Testis (tissue), 3 donors: ENCODE measurements around the gene IYD. TPM values are rescaled to one million over a fixed set of nuclear protein-coding genes. Genes with fewer than 3 reads are reported as not detected.

Experiments used
- DNase-seq: peaks from one replicate; pipeline ENCODE4 v3.0.0-alpha.2; 2019
- H3K27ac ChIP-seq, 2 donors: fragments of 200-600 bp; sonication (generic); one replicate each; pipeline ENCODE4 v1.5.1; 2019
- H3K27me3 ChIP-seq: fragments of 200-600 bp; sonication (generic); one replicate; pipeline ENCODE4 v1.5.1; 2019
- H3K36me3 ChIP-seq: fragments of 200-600 bp; sonication (generic); one replicate; pipeline ENCODE4 v1.5.1; 2017; ENCODE audit warnings: low read depth; ENCODE audit errors: missing control alignments
- H3K4me1 ChIP-seq: fragments of 200-600 bp; sonication (generic); one replicate; pipeline ENCODE4 v1.5.1; 2019
- H3K4me3 ChIP-seq, 2 donors: fragments of 200-600 bp; sonication (generic); one replicate each; pipeline ENCODE4 v1.5.1; 2017 to 2019
- H3K9me3 ChIP-seq: fragments of 200-600 bp; sonication (generic); one replicate; pipeline ENCODE4 v1.5.1; 2017
- POLR2A ChIP-seq: fragments of 450-650 bp; IDR thresholded peaks from one replicate; pipeline ENCODE4 v1.6.1; 2017; ENCODE audit warnings: antibody characterized with exemption, mild to moderate bottlenecking, moderate library complexity
- WGBS, 2 donors: methylation state at CpG; one replicate each; pipeline ENCODE4 v1.1.5; 2018; 5-methylcytosine and 5-hydroxymethylcytosine counted together
- intact Hi-C: fragments of 100-400 bp; cut with DNase I; formaldehyde crosslinking; loops from one replicate; pipeline ENCODE4 v1.15.1; 2023; ENCODE audit warnings: low total_unique reads
- polyA plus RNA-seq: library from polyadenylated mRNA; stranded (reverse); fragments of 350-450 nt; fragmentation: Illumina TruSeq; extraction: RNeasy Lipid Tissue Mini Kit (QIAGEN cat#74804); gene quantifications from one replicate; pipeline ENCODE4 v1.2.3, GENCODE V29; 2014; ENCODE audit warnings: low read depth, low replicate concordance; ENCODE audit not compliant: insufficient read depth
- total RNA-seq, 2 donors: library from RNA; depleted of rRNA; stranded (reverse); fragments of >200 nt; gene quantifications; one replicate each; pipeline ENCODE4 v1.2.3, GENCODE V29; 2016
- TF ChIP-seq, protein P1 (sequence below), 3 experiments: fragments of 450-650 bp in 2 of 3; fragments of 200-600 bp in 1 of 3; sonication (generic) in 1 of 3; IDR thresholded peaks; one replicate each; pipeline ENCODE4 v1.5.1; 2016 to 2019; ENCODE audit warnings: antibody characterized with exemption in 3 of 3, mild to moderate bottlenecking in 2 of 3, moderate library complexity in 1 of 3

Gene IYD
- total and polyA plus RNA-seq, 3 donors from 2014 or later: 0.24 to 1.6 (median 0.45) TPM

DNA sequence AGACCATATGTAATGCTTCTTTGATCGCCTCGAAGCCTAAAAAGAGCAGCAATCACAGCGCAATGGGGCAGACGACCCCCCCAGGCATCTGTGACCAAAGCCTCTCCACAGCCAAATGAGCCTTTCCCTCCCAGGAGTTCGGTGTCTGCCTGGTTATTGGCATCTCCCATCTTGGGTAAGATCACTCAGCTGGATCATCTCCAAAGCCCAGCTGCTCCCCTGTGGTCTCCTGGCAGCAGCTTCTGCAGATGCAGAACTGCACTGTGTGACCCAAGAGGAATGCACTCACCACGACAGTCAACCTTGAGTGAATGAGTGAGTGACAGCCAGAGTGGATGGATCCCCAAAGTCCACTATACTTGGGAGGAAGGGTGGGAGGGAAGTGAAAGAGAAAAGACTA lies 44.8 kb upstream of the IYD start:
- WGBS, 2 donors: 83 to 87% methylated on average over 6 of the region's 6 CpGs
- H3K27ac ChIP-seq: no peak overlapping the region
- TF ChIP-seq, protein P1, sequence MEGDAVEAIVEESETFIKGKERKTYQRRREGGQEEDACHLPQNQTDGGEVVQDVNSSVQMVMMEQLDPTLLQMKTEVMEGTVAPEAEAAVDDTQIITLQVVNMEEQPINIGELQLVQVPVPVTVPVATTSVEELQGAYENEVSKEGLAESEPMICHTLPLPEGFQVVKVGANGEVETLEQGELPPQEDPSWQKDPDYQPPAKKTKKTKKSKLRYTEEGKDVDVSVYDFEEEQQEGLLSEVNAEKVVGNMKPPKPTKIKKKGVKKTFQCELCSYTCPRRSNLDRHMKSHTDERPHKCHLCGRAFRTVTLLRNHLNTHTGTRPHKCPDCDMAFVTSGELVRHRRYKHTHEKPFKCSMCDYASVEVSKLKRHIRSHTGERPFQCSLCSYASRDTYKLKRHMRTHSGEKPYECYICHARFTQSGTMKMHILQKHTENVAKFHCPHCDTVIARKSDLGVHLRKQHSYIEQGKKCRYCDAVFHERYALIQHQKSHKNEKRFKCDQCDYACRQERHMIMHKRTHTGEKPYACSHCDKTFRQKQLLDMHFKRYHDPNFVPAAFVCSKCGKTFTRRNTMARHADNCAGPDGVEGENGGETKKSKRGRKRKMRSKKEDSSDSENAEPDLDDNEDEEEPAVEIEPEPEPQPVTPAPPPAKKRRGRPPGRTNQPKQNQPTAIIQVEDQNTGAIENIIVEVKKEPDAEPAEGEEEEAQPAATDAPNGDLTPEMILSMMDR (IDR thresholded peaks at IDR 0.05): no peak
- no peak for TF ChIP-seq POLR2A
- no peak for DNase-seq
- no peak overlapping the region for H3K4me3 ChIP-seq
- no peaks in the 10 kb centered on the region for H3K27me3 ChIP-seq
- H3K9me3 ChIP-seq: no peaks in the 10 kb centered on the region
- peaks cover 30% of the 10 kb centered on the region for H3K4me1 ChIP-seq
- H3K36me3 ChIP-seq: no peaks in the 10 kb centered on the region
- intact Hi-C loops: no loop called here

DNA sequence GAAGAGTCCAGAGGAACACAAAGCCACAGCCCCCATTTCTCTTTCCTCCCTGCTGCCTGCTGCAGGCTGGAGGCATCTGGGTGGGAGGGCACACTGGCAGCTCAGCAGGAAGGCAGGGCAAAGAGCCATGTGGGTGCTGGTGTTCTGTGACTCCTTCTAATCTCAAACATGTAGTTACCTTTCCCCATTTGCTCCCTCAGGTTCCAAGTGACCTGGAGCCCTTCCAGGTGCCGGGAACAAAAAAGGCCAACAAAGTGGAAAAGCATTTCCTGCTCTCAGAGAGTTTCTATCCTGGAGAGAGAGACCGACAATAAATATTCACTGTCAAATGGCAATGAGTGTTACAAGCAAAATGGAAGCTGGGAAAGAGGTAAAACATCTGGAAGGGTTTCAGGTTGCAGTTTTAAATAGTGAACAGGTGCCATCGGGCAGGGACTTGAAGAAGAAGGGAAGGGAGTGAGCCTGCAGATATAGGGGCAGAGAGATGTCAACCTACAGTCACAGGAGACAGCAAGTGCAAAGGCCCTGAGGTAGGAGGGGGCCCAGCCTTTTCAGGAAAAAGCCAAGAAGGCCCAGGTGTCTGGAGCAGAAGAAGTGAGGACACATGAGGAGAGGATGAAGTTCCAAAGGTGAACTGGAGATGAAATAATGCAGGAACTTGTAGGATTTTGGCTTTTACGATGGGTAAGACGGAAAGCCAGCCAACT lies 43.6 kb upstream of the IYD start:
- no peak for DNase-seq
- intact Hi-C loops: no loop called here
- Histone ChIP-seq H3K27ac (no peak overlapping the region), H3K27me3 (no peaks in the 10 kb centered on the region), H3K4me3 (no peak overlapping the region), H3K4me1 (peaks cover 23% of the 10 kb centered on the region), H3K36me3 (no peaks in the 10 kb centered on the region), H3K9me3 (no peaks in the 10 kb centered on the region)
- 90 to 91% methylated on average over 5 of the region's 5 CpGs for whole genome bisulfite sequencing, 2 donors
- TF ChIP-seq, protein P1 (IDR thresholded peaks at IDR 0.05): no peak

DNA sequence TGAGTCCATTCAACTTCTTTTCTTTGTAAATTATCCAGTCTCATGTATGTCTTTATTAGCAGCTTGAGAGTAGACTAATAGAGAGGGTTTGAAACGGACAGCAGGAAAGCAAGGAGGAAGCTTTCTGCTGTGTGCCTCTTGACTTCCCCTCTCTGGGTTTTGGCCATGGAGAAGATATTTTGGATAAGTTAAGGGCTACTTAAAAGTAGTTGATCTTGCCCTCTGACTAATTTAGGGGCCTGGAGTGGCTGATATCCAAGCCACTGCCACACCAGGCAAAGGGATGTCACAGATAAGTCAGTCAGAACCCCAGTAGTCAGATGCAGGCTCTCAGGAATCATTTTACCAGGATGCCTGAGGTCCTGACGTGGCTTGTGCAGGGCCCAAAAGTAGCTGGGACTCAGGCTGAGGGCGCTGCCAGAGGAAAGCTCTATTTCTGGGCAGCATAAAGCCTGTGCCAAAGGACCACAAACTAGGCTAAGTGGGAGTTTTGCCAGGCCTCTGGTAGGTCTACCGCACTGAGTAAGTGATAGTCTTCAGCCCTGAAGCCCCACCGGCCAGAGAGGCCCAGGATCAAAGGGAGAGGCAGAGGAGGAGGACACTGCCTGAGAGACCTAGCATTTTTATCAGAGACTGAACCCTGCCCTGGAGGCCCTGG lies 41.6 kb upstream of the IYD start:
- Histone ChIP-seq H3K36me3 (no peaks in the 10 kb centered on the region), H3K4me1 (peaks cover 10% of the 10 kb centered on the region), H3K27ac (no peak overlapping the region), H3K9me3 (no peaks in the 10 kb centered on the region), H3K4me3 (no peak overlapping the region), H3K27me3 (no peaks in the 10 kb centered on the region)
- TF ChIP-seq, protein P1 (IDR thresholded peaks at IDR 0.05): no peak
- no peak for TF ChIP-seq POLR2A
- DNase-seq: no peak
- intact Hi-C loops: no loop called here
- 78 to 79% methylated on average over 4 to 5 of the region's 5 CpGs for WGBS, 2 donors

DNA sequence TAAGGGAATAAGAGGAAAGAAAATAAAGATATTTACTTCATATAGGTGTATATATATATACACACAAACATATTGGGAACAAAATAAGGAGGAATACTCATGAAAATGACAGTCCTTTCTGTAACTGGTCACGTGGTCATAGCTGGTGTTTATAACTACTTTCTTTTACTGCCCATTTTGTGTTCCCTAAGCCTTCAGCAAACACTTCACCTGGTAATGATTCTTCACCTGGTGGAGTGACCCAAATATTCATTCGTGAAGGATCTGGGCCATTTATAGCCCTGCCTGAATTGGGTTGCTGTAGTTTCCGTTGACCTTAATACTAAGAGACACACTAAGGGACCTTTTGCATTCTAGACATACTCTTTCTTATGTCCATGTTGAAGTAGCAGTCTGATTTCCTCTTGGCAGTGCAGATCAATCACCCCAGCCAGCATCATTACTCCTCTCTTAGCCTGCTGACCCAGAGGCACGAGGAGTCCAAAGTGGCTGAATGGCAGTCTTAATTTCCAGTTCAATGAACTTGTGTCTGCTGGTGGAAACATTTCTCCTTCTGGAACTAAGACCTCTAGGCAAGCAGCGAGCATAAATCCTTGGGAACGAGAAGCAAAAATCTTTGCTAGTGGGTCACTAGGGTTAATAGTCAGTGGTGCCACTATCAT lies 39.9 kb upstream of the IYD start:
- no peak overlapping the region for H3K4me3 ChIP-seq
- TF ChIP-seq POLR2A: no peak
- TF ChIP-seq, protein P1 (IDR thresholded peaks at IDR 0.05): no peak
- no peaks in the 10 kb centered on the region for H3K36me3 ChIP-seq
- no peaks in the 10 kb centered on the region for H3K27me3 ChIP-seq
- no peak overlapping the region for H3K27ac ChIP-seq
- WGBS, 2 donors: 89 to 99% methylated on average over 6 of the region's 6 CpGs
- H3K4me1 ChIP-seq: no peaks in the 10 kb centered on the region
- no peaks in the 10 kb centered on the region for H3K9me3 ChIP-seq
- intact Hi-C loops: no loop called here
- DNase-seq: no peak
